ENCODE data around the gene DUSP15. TPM values are rescaled to one million over a fixed set of nuclear protein-coding genes. Genes with fewer than 3 reads are reported as not detected.

DUSP15 gene
- total and polyA plus RNA-seq, 2 of the 8 experiments (the other 6 are each of a cell fraction or from before 2014, with no cell fraction given): 0.91 to 3.2 TPM

GRCh38 chr20:31830406-31830981 is 39.8 kb downstream of the DUSP15 start (continued):
- TF ChIP-seq, protein P1, sequence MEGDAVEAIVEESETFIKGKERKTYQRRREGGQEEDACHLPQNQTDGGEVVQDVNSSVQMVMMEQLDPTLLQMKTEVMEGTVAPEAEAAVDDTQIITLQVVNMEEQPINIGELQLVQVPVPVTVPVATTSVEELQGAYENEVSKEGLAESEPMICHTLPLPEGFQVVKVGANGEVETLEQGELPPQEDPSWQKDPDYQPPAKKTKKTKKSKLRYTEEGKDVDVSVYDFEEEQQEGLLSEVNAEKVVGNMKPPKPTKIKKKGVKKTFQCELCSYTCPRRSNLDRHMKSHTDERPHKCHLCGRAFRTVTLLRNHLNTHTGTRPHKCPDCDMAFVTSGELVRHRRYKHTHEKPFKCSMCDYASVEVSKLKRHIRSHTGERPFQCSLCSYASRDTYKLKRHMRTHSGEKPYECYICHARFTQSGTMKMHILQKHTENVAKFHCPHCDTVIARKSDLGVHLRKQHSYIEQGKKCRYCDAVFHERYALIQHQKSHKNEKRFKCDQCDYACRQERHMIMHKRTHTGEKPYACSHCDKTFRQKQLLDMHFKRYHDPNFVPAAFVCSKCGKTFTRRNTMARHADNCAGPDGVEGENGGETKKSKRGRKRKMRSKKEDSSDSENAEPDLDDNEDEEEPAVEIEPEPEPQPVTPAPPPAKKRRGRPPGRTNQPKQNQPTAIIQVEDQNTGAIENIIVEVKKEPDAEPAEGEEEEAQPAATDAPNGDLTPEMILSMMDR (IDR thresholded peaks at IDR 0.05; ENCODE audit: control extremely low read depth in 1 of 3, insufficient read depth in 1 of 3, low read depth in 1 of 3, low read length in 3 of 3): no peak
- TF ChIP-seq SIX5 (IDR thresholded peaks at IDR 0.05; ENCODE audit: low read depth, low read length): no peak
- TF ChIP-seq SIN3A (conservative IDR thresholded peaks at IDR 0.05 in 1 of 2, IDR thresholded peaks at IDR 0.05 in 1 of 2; ENCODE audit: low read depth in 1 of 2, low read length in 2 of 2): no peak
- TF ChIP-seq SAP30 (IDR thresholded peaks at IDR 0.05; ENCODE audit: insufficient read depth, insufficient replicate concordance, low read length): no peak
- TF ChIP-seq TAF7 (optimal IDR thresholded peaks at IDR 0.05; ENCODE audit: borderline replicate concordance, low read depth, low read length): no peak
- no peak for TF ChIP-seq CBX5 (IDR thresholded peaks at IDR 0.05; ENCODE audit: low read depth, low read length)
- TF ChIP-seq CHD7 (IDR thresholded peaks at IDR 0.05; ENCODE audit: insufficient replicate concordance, low read length): no peak
- TF ChIP-seq SP4 (IDR thresholded peaks at IDR 0.05; ENCODE audit: low read length): no peak

All from H1 (cell line).